HG02981 (cell line): ENCODE data around the gene NLK.

Experiments
- ATAC-seq: cut with Tn5 transposase; IDR thresholded peaks from one replicate; pipeline ENCODE4 v1.9.1; 2021; ENCODE audit warnings: mild to moderate bottlenecking, moderate library complexity; ENCODE audit not compliant: unreplicated experiment

NLK gene

DNA sequence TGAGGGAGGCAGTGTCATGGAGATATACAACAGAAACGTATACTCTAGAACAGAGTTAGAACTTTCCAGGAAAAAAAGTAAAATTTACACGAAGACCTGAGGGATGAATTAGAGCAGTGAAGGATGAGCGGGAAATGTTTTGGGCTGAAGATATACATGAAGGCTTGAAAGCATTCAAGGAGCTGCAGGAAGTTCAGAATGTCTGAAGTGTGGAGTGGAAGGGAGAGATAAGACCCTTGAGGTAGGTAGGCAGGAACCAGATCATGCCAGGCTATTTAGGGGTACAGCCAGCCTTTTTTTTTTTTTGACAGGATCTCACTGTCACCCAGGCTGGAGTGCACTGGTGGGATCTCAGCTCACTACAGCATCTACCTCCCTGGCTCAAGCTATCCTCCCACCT is 3.2 kb upstream of the NLK start:
- no peak for ATAC-seq

- no peak for ATAC-seq
Observed at GRCh38 chr17:28040406-28040805, 2.1 kb upstream of the NLK start.

GRCh38 chr17:28041068-28041843 is 1.2 kb upstream of the NLK start:
- ATAC-seq = peak; percentile 88

GRCh38 chr17:28041844-28042656 is 427 bp upstream of the NLK start:
- ATAC-seq = peak; percentile 3

GRCh38 chr17:28042721-28043291 is 329 bp downstream of the NLK start:
- ATAC-seq = no peak

- ATAC-seq = no peak
Observed at GRCh38 chr17:28043296-28043695, 819 bp downstream of the NLK start.

- ATAC-seq = no peak
Observed at GRCh38 chr17:28043741-28044140, 1.3 kb downstream of the NLK start.

- ATAC-seq = no peak
Observed at GRCh38 chr17:28045304-28045703, 2.8 kb downstream of the NLK start.

- no peak for ATAC-seq
Observed at GRCh38 chr17:28046034-28046825, 3.8 kb downstream of the NLK start.

DNA sequence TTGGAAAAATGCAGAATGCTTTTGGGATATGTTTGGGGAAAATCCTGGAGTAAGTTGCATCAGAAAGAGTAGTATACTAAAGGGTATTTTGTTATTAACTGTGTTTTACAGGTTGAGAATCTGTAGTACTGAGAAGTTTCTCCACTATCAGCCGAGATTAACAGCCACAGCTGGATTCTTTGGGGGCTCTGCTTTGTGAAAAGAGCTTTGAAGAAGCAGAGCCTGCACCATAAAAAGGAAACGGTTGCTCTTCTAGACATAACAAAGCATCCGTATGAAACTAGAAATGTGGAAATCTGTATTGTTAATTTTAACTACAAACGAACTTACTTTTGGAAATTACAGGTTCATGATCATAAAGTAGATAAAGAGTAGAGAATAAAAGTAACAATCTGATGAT is 5.3 kb downstream of the NLK start:
- no peak for ATAC-seq

GRCh38 chr17:28049071-28049470 is 6.6 kb downstream of the NLK start:
- ATAC-seq = no peak

- no peak for ATAC-seq
Observed at GRCh38 chr17:28053044-28053670, 10.7 kb downstream of the NLK start.

DNA sequence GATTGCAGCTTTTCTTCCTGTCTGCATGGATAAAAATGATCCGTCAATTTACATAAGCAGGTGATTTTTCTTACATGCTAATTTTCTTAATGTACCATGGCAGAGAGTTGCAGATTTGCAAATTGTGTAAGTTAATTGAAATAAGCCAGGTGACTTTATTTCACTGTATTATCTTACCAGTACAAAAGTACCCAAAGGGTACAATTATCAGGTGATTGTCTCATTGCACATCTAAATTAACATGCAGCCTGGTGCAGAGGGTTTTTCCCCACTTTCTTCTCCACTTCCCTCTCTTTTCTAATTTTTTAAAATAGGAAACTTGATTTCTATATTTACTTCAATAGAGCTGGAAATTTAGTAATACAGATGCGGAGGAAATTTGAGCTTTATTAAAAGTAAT is 11.2 kb downstream of the NLK start:
- no peak for ATAC-seq

DNA sequence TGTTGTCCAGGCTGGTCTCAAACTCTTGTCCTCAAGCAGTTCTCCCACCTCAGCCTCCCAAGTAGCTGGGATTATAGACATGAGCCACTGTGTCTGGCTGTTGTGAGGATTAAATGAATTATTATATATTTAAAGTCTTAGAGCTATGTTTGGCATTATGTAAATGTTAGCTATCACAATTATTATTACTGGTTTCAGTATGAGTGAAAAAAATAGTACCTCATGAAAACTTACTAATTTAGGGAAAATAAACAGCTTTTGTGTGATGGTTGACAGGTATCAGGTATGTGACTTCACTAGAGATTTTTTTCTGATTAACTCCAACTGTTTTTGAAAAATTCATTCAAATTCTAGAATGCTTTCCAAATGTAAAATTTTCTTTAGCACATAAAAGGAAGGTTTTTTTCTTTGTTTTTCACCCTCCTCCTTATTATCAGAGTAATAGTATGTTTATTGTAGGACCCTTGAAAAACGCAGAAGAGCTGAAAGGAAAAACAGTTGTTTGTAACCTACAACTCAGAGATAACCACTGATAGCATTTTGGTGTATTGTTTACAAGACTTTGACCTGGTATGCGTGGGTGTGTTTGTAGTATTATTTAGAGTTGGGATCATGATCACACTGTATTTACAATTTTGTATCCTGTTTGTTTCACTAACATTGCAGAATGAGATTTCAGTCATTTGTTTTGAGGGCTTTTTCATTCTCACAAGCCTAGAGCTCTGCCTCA is 13.2 kb downstream of the NLK start:
- ATAC-seq = no peak

GRCh38 chr17:28056276-28056620 is 13.8 kb downstream of the NLK start:
- no peak for ATAC-seq

- peak; percentile 83 for ATAC-seq
Observed at GRCh38 chr17:28057731-28058246, 15.3 kb downstream of the NLK start.

GRCh38 chr17:28059675-28060074 is 17.2 kb downstream of the NLK start:
- ATAC-seq = no peak

DNA sequence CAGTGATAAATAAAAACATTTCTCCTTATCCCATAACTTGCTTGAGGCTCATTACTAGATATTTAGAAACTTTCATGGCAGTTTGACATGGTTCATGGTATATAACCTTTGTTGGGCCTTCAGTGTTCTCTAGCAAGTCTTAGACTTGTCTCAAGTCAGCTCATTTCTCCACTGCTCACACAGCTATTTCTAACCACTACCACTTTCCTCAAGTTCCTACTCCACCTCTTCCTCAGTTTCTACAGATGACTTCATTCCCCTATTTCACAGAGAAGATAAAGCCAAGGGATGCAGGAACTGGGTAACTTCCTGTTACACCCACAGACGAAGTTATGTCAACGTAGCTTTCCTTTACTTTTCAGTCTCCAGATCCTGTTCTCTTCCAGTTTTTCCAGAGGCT is 23.2 kb downstream of the NLK start:
- ATAC-seq = no peak

- ATAC-seq = no peak
Observed at GRCh38 chr17:28069061-28069460, 26.6 kb downstream of the NLK start.

GRCh38 chr17:28071179-28071578 is 28.7 kb downstream of the NLK start:
- no peak for ATAC-seq
